NCI-H1092 (cell line): ENCODE results near the gene RNF157.
"Not testable (repeated sequence)": the region's sequence is repeated elsewhere in the genome, so short reads cannot be mapped to it uniquely, and the experiment has no call there.

Source experiments
- DNase-seq: peaks from one replicate; lab custom pipeline; 2025; lab: John Stamatoyannopoulos, UW

RNF157 gene

DNA sequence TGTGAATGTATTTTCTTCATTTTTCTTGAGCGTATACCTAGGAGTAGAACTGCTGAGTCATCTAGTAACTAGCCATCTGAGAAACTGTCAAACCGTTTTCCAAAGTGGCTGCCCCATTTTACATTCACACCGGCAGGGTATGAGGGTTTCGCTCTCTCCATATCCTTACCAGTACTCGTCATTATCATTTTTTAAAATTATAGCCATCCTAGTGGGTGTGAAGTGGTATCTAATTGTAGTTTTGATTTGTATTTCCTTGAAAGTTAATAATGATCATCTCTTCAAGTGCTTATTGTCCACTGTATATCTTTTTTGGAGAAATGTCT, 6.0 kb downstream of the RNF157 start:
- no peak for DNase-seq

DNA sequence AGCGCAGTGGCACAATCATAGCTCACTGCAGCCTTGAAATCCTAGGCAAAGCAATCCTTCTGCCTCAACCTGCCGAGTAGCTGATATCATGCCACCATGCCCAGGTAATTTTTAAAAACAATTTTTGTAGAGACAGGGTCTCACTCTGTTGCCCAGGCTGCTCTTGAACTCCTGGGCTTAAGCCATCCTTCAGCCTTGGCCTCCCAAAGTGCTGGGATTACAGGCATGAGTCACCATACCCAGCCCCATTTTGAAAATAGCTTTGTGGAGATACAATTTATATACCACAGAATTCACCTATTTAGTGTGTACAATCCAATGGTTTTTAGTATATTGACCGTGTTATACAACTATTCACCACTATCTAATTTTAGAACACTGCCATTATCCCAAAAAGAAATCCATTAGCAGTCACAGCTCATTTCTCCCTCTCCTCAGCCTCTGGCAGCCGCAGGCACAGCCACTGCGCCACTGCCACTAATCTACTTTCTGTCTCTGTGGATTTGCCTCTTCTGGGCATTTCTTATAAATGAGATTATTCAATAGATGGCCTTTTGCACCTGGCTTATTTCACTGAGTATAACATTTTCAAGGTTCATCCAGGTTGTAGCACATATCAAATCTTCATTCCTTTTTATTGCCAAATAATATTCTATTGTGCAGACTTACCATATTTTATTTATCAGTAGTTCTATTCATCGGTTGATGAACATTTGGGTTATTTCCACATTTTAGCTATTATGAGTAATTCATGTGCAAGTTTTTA, 6.5 kb downstream of the RNF157 start:
- DNase-seq = no peak

DNA sequence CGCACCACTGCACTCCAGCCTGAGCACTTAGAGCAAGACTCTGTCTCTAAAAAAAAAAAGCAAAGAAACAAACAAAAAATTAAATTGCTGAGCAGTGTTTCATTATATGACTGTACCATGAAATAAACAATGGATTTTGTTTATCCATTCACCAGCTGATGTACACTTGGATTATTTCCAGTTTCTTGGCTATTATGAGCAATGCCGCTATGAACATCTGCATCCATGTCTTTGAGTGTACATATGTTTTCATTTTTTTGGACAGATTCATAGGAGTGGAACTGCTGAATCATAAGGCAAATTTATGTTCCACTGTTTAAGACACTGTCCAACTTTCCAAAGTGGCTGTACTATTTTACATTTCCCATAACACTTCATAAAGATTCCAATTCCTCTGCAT, 8.0 kb downstream of the RNF157 start:
- DNase-seq = no peak

DNA sequence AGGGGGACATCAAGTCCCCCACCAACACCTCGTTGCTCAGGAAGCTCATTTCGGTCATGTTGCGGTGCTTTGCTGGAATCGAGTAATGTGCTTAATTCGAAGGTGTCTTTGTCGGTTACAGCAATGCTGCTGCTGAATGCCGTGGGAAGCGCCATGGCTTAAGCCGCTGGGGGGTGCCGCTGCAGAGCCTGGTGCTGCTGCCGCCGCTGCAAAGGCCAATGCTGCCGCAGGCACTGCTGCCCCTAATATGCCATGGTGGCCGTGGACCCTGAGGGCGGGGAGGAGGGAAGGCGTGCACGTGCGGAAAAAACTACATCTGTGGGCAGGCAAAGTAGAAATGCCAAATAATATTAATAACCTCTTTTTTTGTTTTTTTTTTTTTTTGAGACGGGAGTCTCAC, 13.5 kb downstream of the RNF157 start:
- DNase-seq = not testable (repeated sequence)

DNA sequence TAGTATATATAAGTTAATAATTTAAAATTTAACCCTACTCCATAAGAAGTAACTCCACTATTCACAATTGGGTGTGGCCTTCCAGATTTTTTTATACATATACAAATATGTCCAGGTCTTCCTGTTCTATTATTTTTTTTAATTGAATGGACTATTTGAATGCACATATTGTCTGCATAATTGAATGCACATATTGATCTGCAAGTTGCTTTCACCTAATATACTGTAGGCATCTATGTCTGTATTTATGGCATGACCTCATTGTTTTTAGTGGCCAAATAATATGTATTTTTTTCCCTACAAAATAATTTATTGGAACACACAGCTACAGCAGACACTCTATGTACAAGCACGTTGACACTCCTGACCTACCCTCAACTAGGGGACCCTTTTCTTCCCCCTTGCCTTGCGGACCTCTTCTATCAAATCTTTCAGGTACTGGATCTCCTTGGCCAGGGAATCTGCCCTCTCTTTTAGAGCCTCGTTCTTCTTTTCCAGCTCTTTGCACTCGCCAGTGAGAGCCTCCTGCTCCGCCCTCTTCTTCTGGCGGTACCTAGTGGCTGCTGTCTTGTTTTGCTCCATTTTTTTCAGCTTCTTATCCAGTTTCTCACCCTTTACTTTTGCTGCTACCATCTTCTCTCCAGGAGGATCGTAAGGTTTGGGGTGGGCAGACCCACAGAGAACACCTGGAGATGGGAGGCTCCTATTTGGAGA, 14.8 kb downstream of the RNF157 start:
- not testable (repeated sequence) for DNase-seq

DNA sequence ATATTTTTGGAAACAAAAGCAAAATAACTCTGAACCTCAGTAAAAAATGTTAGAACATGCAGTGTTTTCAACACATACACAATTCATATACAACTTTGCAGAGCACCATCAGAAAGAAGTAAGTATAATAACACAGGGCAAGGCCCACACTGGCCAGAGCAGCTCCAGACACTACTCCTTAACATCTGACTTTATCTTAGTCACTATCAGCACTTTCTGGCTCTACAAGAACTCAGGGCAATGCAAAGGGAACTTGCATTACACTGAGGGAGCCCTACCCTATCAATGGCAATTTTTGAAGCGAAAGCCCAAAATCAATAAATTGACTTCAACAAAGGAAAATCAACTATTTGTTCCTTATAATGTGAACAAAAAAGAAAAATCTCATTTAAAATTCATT, 16.5 kb downstream of the RNF157 start:
- DNase-seq = no peak

DNA sequence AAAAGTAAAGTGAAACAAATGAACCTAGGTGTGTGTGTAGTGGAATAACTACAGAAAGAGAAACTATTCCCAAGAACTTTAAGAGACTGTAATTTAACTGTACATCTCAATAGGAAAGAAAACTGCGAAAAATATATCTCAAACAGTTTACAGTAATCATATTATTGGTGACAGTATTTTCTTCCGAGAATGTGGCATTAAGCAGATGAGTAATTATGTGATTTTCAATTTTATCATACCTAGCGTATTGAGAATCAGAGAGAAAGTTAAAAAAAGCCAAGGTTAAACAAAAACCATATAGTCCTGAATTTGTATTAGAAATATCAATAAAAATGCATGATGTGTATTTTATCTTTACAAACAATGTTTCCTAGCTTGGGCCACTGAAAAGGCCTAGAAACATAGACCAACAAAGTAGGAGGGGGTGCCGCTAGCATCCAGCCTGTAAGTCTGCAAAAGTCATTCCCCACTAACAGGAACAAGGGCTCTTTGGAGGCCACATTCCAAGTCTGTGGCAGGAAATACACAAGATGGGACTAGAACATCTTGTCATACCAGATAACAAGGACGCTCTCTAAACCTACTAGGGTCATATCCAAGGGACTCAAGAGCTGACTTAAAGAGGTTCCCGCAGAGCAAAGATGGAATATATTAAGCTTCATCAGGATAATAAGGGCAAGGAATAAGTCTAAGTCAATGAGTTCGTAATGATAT, 20.5 kb downstream of the RNF157 start:
- DNase-seq = no peak

DNA sequence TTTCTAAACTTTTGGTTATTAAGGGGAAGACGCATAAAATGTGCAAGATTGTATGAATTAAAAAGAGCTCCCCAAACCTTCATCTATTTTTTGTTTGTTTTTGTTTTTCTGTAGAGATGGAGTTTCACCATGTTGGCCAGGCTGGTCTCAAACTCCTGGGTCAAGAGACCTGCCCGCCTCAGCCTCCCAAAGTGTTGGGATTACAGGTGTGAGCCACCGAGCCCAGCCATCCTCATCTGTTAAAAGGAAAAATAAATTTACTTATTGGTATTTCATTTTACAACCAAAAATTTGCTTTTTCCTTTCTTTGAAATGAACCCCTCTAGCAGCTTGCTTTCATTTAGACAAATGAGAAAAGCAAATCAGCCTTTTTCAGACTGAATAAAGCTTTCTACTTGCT, 23.2 kb downstream of the RNF157 start:
- DNase-seq = no peak

DNA sequence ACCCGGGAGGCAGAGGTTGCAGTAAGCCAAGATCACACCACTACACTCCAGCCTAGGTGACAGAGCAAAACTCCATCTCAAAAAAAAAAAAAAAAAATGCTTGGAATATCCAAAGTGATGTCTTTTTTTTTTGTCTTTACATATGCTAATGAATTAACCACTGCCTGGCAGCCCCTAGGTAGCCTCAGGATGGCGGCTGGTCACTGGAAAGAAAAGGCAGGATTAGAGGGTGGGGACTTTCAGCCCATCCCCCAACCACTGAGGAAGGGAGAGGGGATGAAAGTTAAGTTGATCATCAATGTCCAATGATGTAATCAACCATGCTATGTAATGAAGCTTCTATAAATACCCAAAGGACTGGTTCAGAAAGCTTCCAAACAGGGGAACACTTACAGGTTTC, 26.8 kb downstream of the RNF157 start:
- DNase-seq = no peak

DNA sequence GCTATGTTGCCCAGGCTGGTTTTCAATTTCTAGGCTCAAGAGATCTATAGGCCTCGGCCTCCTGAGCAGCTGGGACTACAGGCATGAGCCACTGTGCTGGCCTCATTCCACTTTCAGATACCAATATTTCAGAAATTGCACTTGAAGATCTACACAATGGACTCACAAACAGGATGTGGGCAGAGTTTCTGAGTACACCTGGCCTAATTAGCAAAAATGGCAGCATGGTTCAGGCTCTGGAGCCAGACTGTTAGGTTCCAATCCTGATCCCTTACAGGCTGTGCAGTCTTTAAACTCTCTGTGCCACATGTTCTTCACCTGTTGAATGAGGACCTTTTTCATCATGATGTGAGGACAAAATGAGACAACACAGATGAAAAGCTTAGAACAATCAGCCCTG, 32.2 kb downstream of the RNF157 start:
- DNase-seq = no peak

DNA sequence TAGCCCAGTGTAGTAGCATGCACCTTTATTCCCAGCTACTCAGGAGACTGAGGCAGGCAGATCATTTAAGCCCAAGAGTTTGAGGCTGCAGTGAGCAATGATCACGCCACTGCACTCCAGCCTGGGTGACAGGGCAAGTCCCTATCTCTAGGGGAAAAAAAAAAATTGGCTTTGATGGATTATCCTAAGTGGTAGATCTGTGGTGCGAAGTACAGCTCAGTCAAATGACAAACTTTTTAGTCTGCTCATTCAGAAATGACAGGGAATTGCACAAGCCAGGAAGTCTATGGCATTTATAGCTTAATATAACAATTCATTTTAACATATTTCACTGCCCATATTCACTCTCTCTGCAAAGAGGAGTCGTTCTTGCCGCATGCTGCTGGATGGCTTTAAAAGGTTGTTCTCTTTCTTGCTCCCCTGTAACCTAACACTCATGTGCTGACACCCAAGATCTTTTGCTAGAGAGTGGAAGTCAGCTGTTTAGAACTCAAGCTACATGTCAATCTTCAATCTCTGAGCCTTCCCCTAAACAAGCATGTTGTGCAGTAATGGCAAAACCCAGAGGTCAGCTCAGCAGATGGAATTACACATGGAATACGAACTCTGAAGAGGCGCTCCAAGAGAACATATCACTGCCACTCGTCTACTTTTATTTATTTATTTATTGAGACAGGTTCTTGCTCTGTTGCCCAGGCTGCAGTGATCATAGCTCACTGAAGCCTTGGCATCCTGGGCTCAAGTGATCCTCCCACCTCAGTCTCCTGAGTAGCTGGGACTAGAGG, 32.8 kb downstream of the RNF157 start:
- no peak for DNase-seq

DNA sequence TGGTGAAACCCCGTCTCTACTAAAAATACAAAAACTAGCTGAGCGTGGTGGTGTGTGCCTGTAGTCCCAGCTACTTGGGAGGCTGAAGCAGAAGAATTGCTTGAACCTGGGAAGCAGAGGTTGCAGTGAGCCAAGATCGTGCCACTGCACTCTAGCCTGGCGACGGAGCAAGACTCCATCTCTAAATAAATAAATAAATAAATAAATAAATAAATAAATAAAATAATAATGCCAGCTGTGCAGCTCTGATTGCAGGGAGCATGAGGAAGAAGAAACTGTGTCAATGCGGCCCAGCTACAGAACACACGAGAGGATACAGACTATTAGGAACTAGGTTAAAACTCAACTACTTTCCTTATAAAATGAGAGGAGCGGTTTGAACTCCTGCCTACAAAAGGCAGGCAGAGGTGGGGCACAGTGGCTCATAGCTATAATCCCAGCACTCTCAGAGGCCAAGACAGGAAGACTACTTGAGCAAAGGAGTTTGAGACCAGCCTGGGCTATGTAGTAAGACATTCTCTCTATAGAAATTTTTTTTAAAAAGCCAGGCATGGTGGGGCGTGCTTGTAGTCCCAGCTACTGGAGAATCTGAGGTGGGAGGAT, 34.6 kb downstream of the RNF157 start:
- DNase-seq = not testable (repeated sequence)

DNA sequence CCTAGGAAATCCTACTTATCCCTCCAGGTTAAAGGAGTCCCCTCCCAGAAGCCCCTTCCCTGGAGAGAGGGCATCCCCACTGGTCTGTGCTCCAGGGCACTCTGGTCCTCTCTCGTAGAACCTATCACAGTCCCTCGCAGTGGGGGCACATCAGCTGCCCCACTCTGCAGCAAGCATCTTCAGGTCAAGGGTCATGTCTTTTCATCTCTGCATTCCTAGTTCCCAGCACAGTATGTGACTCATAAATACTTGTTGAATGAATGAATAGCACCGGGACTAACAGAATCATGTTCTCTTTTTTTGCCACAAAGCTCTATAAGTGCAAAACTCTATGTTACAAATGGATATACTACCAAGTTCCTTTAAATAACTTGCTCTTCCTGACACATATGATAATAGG, 36.0 kb downstream of the RNF157 start:
- DNase-seq = no peak

DNA sequence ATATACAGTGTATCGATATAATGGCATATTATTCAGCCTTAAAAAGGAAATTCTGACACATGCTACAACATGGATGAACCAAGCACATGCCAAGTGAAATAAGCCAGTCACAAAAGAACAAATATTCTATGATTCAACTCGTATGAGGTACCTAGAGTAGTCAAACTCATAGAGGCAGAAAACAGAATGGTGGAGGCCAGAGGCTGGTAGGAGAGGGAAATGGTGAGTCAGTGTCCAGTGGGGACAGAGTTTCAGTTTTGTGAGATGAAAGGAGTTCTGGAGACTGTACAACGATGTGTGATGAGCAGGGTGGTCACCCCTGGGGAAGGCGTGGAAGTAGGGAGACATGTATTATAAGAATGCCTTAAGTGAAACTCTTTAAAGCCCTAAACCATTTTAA, 39.9 kb downstream of the RNF157 start:
- no peak for DNase-seq

DNA sequence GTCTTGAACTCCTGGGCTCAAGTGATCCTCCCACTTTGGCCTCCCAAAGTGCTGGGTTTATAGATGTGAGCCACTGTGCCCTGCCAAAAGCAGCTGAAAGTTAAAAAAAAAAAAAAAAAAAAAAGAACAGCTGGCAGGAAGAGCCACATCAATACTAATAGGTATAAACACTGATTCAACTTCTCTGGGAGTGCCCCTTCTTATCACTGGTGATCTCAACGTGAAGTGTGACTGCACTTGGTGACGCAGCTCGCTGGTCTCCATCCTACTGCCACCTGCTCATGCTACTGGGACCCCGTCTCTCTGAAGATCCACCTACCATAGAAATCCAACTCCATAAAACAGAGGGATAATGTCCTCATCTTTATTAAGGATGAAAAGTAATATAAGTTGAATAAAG, 40.8 kb downstream of the RNF157 start:
- no peak for DNase-seq

DNA sequence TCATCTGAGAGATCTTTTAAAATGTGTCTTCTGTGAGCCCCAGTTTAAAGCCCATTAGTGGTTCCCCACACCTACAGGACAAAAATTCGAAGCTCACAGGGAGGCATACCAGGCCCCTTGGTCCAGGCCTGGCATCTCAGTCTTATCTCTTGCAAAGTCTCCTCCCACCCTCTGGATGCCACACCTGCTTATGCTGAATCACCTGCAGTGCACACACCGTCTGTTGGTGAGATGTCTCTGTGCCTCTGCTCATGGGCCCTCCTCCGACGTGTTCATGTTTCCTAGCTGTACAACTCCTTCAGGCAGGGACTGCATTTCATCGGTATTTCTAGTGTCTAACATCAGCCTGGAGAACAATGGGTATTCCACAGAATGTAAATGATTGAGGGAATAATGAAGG, 41.6 kb downstream of the RNF157 start:
- no peak for DNase-seq

DNA sequence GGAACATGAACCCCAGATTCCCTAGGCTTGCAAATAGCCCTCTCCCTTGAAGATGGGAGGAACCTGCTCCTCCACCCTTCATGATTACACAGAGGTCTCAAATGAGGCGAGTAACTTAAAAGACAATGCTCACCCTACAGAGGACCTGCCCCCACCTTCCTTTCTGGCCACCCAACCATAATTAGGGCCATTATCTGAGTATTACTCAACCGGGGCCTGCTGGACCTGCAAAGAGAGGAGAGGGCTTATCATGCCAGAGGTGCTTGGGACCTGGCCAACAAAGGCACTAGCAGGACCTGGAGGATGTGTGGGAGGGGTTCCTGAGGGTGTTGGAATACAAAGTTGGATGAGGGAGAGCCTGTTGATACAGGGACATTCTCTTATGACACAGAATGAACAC, 42.4 kb downstream of the RNF157 start:
- DNase-seq = no peak

DNA sequence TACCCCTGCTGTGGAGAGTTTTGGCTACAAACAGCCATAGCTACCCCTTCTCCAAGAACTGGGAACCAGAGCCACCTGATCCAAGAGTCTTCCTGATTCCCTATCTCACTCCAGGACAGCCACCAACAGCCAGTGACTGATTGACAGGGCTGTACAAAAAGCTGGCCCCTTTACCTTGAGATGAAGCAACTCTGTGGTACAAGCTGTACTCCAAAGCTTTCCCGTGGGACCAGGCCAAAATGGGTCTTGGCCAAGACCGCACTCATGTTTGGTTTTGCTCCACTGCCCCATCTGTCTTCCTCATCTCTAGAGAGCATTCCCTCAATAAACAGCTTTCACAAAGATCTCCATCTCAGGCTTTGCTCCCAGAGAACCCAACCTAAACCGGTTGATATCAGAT, 43.6 kb downstream of the RNF157 start:
- DNase-seq = no peak

DNA sequence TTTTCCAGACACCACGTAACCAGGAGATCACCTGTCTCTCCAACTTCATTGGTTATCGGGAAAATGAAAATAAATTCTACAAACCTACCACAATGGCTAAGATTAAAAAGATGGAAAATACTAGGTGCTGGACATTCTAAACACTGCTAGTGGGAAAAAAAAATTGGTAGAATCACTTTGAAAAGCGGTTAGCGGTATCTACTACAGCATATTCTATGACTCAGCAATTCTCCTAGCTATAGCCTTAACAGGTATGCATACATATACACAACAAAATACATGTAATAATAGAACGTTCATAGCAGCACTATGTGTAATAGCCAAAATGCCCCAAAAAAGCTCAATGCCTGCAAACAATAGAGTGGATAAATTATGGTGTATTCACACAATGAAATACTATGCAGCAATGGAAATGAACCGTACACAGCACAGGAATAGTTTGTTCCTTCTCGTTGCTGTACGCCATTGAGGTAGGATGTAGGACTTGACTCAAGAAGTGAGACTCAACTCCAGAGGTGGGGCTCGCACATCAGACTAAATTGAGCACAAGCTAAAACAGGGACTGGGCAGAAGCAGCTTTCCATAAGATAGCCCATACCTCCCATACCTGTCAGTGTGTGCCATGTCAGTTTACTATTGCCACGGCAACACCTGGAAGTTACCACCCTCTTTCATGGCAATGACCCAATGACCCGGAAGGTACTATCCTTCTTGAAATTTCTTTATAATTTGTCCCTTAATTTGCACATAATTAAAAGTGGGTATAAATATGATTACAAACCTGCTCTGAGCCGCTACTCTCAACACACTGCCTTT, 44.8 kb downstream of the RNF157 start:
- no peak for DNase-seq

DNA sequence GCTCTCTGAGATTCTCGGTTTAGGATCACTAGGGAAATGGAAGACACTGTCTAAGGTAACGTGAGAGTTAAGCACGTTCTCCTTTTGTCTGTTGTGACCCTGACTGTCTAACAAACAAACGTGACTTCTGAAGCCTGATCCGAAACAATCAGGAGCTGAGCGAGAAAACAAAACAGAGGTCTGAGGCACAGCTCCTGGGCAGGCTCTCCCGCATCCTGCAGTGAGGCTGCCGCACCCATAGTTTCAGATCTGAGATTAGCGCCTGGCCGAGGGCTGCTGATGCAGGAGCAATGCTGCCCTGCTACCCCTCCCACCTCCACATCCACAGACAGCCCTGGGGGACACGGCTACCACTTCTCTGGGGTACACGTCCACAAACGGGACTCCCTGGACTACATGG, 46.7 kb downstream of the RNF157 start:
- no peak for DNase-seq

DNA sequence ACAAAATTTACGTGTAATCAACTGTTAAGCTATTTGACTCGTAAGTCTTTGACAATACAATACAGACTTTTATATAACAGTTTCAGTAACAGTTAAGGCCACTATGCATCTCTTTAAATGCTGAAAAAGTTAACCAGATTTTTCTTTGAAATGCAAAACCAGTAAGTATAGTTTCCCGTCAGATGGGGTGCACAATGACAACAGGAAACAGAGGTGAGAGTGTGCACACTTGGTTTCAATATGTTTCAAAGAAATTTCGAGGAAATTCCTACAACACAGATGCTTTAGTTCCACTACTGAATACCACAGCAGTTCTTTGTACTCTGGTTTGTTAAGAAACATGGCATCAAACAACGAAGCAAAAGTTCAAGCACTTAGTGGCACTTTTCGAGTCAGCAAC, 48.4 kb downstream of the RNF157 start:
- DNase-seq = no peak
